Epithelial cell of esophagus (primary cell): ENCODE results near the gene KRTAP2-3.
"Not testable (repeated sequence)": the region's sequence is repeated elsewhere in the genome, so short reads cannot be mapped to it uniquely, and the experiment has no call there.

ENCODE experiments used
- DNase-seq: peaks from one replicate; pipeline ENCODE4 v3.0.0; 2010; ENCODE audit warnings: low read depth
- H3K4me3 ChIP-seq: 2 replicates; pipeline ENCODE4 v1.5.1; 2011; ENCODE audit warnings: mild to moderate bottlenecking, low read length, control low read depth
- CTCF ChIP-seq: IDR thresholded peaks from 2 replicates; pipeline ENCODE4 v1.5.1; 2011; ENCODE audit warnings: low read depth, mild to moderate bottlenecking, low read length, control low read depth, inconsistent platforms; ENCODE audit not compliant: insufficient read depth; ENCODE audit errors: missing control alignments

KRTAP2-3 gene

GRCh38 chr17:41063449-41063848 is 3.5 kb upstream of the KRTAP2-3 start:
- DNase-seq, result no peak
- no peak for TF ChIP-seq CTCF
- no peak overlapping the region for H3K4me3 ChIP-seq

GRCh38 chr17:41061964-41062363 is 2.0 kb upstream of the KRTAP2-3 start:
- DNase-seq, result peak; percentile 59
- TF ChIP-seq CTCF, result no peak
- H3K4me3 ChIP-seq, result no peak overlapping the region

DNA sequence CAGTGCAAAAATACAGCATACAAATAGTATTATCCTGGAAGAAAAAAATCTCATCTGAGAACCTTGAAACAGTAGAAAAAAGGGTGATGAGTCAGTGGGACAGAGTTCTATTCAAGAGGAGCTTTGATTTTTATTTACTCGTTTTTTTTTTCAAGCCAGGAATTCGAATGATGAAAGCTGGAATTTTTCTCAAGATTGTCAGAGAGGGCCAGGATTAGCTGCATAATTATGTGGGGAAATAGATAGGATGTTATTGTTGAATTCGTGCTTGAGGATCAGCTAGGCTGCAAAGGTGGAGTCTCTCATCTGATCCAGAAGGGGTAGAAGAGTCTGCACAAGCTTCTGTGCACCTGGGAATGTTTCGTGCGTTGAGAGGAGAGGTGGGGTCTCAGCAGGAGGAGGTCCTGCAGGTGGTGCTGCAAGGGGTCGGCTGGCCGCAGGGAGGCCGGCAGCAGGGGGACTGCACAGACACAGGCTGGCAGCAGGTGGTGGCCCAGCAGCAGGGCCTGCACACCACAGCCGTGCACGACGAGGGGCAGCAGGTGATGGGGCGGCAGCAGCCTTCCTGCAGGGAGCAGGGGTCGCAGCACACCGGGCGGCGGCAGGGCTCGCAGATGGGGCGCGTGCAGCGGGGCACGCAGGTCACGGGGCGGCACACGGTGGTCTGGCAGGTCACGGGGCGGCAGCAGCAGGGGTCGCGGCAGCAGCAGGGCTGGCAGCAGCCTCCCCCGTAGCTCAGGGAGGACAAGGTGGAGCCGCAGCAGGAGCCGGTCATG is 450 bp downstream of the KRTAP2-3 start:
- peak; percentile 75 for DNase-seq
- not testable (repeated sequence) for H3K4me3 ChIP-seq

GRCh38 chr17:41058741-41059140 is 1.2 kb downstream of the KRTAP2-3 start:
- TF ChIP-seq CTCF, result no peak
- DNase-seq, result peak; percentile 24
- no peak overlapping the region for H3K4me3 ChIP-seq

GRCh38 chr17:41057547-41057946 is 2.4 kb downstream of the KRTAP2-3 start:
- H3K4me3 ChIP-seq, result no peak overlapping the region
- TF ChIP-seq CTCF, result no peak
- DNase-seq, result no peak

DNA sequence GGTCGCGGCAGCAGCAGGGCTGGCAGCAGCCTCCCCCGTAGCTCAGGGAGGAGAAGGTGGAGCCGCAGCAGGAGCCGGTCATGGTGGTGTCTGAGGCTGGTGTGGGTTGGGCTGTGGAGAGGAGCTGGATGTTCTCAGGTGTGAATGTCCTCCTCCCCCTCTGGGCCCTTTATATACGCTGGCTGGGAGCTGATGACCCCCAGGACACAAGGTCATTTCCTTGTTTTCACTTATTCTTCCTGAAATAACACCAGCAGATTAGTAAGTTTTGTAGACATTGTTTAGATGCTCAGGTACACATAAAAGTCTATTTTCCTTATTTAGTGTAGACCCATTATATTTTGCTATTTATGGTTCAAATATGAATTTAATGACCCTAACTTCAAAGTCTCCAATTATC is 4.8 kb downstream of the KRTAP2-3 start, which contains the start of gene KRTAP2-2:
Gene KRTAP2-2, minus strand, starts transcription at position 101 of the 400 bp plus-strand sequence. Its CDS starts 19 bp downstream, at position 82.
- not testable (repeated sequence) for DNase-seq, H3K4me3 ChIP-seq

DNA sequence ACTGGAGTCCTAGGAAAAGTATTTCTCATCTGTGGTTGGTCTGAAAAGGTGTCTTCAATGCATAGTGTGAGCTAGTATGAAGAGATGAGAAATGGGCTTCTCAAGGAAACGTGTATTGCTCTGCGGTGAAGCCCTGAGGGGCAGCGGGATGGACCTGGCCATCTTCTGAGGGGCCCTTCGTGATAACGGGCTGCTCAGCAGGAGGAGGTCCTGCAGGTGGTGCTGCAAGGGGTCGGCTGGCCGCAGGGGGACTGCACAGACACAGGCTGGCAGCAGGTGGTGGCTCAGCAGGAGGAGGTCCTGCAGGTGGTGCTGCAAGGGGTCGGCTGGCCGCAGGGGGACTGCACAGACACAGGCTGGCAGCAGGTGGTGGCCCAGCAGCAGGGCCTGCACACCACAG is 5.4 kb downstream of the KRTAP2-3 start:
- not testable (repeated sequence) for DNase-seq, H3K4me3 ChIP-seq

DNA sequence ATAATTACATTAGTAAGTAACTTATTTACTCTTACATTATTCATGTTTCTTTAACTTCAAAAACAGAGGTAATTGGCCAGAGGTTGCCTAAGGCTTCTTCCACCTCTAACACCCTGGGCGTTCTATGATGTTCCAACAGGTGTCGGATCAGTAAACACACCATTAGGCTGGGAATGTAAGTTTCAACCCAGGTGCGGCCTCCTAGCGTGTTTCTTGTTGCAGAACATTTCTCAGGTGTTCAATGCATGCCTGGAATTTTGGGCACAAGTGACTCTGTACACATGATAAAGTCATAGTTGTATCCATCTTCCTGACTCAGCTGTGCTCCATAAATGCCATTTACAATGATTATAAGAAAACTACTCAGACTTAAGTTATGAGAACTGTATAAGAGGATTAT is 5.9 kb downstream of the KRTAP2-3 start:
- H3K4me3 ChIP-seq, result no peak overlapping the region
- DNase-seq, result no peak
- TF ChIP-seq CTCF, result no peak
